HG02938 (cell line): ENCODE measurements around the gene COL19A1.

Source experiments
- ATAC-seq: cut with Tn5 transposase; IDR thresholded peaks from one replicate; pipeline ENCODE4 v1.9.1; 2021; ENCODE audit warnings: mild to moderate bottlenecking, moderate library complexity; ENCODE audit not compliant: unreplicated experiment

COL19A1 gene

DNA sequence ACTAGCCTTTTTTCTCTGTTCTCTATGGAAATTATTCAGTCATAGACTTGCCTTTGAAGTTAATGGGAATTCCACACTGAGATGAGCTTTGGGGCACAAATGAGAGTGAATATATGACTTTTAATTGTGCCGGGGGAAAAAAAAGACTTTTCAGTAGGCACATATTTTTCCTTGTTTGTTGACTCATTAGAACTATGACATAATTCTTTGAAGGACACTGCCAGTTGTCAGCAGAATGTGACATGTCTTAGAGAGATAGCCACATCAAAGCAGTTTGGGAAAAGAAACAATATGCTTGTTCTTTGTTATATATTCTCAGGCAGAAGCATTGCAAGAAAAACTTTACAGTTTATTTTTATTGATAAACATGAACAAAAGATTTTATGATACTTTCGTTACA is 298.2 kb downstream of the COL19A1 start:
- no peak for ATAC-seq

GRCh38 chr6:70166088-70166958 is 300.0 kb downstream of the COL19A1 start:
- ATAC-seq: peak; percentile 93

DNA sequence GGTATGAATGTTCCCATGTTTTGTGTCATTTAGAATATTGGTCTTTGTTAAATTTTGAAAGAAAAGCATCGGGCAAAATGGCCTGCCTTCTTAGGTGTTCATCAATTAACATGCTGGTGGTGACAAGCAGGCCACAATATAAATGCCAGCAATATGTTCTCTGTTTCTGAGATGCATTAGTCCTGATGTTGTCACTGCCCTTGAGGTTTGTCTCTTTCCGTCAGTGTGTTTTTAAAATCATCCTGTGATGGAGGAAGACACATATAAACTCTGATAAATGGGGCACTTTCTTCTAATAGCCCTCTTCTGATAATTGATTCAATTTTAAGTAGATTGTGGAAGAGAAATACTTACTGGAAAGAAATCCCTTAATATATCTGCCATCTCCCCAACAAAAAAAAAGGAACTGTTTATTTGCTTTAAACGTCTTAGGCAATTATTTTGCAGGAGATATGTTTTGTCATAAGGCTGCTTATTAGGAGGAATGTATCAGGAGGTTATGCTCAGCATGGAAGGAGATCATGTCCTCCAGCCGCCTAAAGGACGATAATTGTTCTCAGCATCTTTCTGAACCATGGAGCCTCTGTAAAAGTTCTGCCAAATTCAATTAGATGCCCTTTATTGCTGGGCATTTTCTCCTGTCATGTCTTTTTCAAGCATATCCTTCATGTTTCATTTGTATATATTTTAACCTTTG is 302.5 kb downstream of the COL19A1 start:
- no peak for ATAC-seq

DNA sequence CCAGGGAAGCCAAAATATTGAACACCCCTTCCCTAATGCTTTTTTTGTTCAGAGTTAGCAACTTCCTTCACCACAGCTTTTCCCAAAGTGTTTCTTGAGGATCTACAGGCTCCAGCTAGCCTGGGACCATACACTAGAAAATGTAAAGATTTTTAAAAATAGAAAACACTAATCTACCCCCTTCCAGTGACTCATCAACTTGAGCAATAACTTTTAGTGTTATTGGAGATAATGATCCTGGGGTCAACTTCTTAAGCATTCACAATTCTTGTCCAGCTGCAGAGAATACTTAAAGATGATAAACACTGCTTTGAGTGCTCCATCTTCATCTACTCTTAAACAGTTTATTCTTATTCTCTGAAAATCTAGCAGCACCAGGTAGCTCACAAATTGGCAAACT is 304.9 kb downstream of the COL19A1 start:
- no peak for ATAC-seq

DNA sequence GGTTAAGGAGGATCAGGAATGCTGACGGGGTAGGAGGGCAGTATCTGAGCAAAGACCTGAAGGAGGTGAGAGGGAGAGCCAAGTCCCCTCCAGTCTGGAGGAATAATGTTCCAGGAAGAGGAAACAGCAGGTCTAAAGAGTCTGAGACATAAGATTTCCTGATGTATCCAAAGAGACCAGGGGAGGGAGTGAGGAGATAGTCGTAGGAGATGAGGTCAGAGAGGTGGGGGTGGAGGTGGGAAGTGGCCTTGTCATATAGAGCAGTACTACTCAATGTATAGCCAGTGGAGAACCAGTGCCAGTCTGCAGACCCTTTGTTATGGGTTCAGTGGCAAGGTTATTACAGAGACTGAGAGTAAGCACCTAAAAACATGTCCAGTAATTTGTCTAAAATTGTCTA is 305.9 kb downstream of the COL19A1 start:
- no peak for ATAC-seq

DNA sequence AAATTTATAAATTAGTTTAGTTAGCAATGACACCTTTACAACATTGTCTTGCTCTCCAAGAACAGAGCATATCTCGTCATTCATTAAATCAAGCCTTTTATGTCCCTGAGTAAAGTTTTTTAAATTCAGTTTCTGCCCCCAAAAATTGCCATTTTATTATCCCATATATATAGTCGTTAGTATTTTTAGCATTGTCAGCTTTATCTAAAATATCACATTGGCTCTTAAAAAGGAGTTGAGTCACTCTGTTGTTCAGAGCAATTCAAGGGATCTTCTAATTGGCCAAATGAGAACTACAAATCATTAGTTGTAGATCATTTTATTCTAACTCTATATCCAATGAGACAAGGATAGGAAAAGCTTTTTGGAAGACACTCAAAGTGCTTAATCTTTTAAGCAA is 309.4 kb downstream of the COL19A1 start:
- no peak for ATAC-seq

GRCh38 chr6:70176842-70177550 is 310.6 kb downstream of the COL19A1 start:
- no peak for ATAC-seq

DNA sequence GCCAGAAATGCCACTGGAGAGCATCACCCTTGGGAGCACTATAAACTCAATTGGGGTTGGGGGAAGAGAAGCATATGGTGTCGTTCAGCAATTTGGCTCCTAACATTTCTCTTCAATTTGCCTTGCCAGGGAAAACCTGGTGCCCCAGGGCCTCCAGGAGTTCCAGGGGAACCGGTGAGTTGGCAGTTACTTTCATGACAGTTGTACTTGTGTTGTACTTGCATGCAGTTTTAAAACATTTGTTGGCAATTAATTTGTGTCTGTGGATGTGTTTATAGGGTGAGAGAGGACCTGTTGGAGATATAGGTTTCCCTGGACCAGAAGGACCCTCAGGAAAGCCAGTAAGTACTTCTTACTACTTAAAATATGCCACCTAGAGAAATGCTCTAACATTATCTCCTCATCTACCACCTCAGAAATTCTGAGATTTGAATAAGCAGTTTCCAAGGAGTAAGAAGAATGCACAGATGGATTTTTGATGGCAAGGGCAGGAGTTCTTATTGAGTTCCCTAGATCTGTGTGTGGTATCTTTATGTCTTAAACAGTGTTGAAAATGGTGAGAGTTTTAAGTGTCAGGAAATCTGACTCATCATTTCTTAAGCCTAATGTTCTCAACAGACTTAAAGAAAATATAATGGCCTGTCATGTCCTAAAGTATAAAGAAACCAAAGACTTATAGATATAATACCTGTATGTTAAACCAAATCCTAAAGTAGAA is 314.0 kb downstream of the COL19A1 start:
- no peak for ATAC-seq

DNA sequence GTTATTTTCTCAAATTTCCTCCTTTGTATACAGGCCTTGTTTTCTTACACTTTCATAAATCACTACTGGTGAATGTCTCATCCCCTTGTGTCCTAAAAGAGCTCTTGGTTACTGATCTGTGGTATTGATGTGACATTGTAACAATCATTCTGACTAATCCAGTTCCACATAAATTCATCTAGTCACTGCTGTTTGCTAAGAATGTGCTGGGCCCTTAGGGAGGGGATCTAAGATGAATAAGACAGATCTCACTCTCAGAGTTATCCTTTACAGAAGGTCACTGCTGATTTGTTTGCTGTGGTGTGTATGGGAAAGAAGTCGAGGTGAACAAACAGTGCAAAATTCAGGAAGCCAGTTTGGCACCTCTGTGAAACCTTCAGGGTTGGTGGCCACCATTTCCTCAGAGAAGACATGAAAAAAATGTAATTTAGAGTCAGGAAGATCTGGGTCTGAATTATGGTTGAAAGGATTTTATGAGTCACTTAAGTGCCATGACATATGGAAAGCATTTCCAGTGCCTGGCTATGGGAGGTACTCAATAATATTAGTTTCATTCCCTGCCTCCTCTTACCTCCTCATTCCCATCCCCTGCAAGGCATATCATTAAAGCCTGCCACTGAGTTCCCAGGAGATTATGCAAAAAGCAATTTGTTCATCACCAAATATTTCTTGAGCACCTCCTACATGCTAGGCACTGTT is 314.7 kb downstream of the COL19A1 start:
- no peak for ATAC-seq

GRCh38 chr6:70183538-70183937 is 317.2 kb downstream of the COL19A1 start:
- ATAC-seq: no peak

DNA sequence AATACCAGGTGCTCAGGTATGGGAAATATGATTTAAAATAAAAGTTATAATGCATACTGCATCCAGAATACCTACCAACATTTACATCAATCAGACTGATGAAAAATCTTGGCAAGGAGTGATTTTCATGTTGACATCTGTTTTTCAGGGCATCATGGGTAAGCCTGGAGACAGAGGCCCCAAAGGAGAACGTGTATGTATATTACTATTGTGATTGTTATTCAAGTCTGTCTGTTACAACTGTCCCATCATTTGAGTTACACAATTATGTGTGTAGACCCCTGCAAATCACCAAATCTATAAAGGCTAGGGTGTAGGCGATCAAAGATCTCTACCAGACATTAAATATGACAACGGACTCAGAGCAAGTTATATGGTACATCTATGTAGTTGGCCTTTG is 318.4 kb downstream of the COL19A1 start:
- ATAC-seq: no peak

DNA sequence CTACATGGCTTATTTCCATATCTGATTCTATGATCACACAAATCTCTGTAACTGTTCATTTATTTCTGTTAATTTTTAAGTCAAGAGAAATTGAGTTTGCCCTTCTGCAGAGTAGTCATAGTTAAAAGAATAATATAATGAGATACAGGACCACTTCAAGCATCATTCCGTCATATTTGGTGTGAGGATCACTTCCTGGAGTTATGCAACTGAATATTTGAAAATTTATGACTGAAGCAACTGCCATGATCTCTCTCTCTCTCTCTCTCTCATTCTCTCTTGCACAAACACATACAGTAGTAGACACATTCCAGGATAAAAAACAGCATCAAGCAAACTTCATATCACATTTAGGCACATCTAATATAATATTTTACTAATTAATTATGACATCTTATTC is 320.1 kb downstream of the COL19A1 start:
- ATAC-seq: no peak

DNA sequence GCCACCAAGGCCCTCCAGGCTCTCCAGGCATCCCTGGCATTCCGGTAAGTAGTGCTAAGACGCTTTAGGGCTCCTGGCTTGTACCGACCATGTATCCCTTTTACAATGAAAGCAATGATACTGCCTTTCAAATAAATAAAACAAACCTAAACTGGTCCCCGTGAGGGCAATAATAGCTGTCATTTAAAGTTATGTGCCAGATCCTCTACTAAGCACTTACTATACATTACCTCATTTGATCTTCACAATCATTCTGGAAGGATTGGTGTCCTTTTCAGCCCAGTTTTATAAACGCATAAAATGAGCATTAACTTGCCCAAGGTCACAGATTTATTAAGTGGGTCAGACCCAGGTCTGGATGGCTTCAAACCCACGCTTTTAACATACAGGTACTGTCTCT is 321.8 kb downstream of the COL19A1 start:
- ATAC-seq: no peak

DNA sequence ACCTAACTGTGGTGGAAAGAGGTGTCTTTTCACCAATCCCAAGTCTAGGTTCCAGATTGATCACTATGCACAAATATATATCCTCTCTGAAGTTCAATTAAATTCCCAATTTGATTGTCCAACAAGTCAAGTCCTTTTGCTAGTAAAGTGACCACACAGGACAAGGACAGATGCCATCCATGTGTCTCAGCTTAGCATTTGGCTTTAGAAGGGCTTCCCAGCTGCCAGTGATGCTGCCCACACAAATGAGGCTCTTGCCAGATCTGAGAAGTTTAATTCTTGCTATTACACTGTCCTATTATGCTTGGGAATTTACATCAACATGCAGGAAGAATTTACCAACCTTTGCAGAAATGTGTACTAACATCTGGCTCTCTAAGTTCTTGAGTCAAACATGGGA is 328.1 kb downstream of the COL19A1 start:
- no peak for ATAC-seq

DNA sequence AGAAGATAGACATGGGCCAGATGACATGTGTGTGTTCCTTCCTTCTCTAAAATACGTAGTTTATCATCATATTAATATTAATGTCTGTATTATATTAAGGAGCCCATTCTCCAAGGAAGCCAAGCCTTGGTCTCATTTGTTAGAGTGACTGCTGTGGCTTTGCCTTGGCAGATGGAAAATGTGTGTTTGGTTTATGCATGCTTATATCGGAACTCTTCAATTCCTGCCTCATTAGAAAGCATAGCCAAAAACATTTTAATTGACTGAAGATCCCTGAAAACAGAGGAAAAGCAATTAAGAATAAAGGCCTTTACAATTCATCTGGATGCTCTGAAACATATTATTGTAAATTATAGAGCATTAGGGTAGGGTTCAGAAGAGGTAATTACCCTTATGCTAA is 330.2 kb downstream of the COL19A1 start:
- ATAC-seq: no peak

- no peak for ATAC-seq
These were observed 332.4 kb downstream of the COL19A1 start for GRCh38 chr6:70198785-70199184.

- ATAC-seq: no peak
These were observed 342.0 kb downstream of the COL19A1 start for GRCh38 chr6:70208235-70208790.

GRCh38 chr6:70210462-70210861 is 344.1 kb downstream of the COL19A1 start:
- ATAC-seq: no peak

DNA sequence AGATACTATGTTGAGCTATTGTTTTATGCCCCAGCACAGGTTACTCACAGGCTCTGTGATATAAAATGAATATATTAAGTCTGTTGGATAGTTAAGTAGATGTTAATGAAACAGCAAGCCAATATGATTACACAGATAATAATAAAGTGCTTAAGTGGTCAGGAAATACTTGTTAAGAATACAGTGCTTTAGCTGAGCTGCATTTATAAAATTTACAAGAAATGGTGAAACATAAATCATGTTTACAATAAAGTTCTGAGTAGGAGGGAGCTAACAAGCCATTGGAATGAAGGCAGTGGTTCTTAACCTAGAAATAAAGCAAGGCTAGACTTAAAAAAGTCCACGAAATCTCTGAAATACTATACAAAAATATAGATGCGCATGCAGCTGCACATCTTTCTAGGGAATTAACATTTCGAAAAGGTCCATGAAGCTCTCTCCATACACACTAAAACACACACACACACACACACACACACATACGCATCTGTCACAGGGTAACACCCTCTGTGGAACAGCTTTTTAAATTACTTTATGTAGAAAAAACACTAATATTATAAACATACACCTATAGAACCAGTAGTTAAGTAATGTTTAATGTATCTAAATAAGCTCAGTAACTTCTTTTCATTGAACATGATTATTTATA is 349.2 kb downstream of the COL19A1 start:
- ATAC-seq: no peak

- ATAC-seq: no peak
These were observed 350.4 kb downstream of the COL19A1 start for GRCh38 chr6:70216767-70217166.
